Osteoblast (primary cell): ENCODE measurements around the gene FRMD3. TPM values are rescaled to one million over a fixed set of nuclear protein-coding genes. Genes with fewer than 3 reads are reported as not detected.

ENCODE experiments used
- DNase-seq: peaks from one replicate; pipeline ENCODE4 v3.0.0; 2011; ENCODE audit warnings: low spot score, mixed read lengths; ENCODE audit not compliant: insufficient read length; ENCODE audit errors: missing footprints
- H2AFZ ChIP-seq: 2 replicates; pipeline ENCODE4 v1.6.0; 2011; ENCODE audit warnings: mild to moderate bottlenecking, low read length
- H3K27ac ChIP-seq: 2 replicates; pipeline ENCODE4 v1.5.1; 2011; ENCODE audit warnings: mild to moderate bottlenecking, low read depth, low read length, moderate library complexity
- H3K27me3 ChIP-seq: 2 replicates; pipeline ENCODE4 v1.6.0; 2012; ENCODE audit warnings: mild to moderate bottlenecking, control low read depth, inconsistent platforms, low read length, moderate library complexity; ENCODE audit not compliant: insufficient read depth
- H3K36me3 ChIP-seq: 2 replicates; pipeline ENCODE4 v1.5.1; 2011; ENCODE audit warnings: mild to moderate bottlenecking, low read length, control low read depth, moderate library complexity; ENCODE audit not compliant: insufficient read depth
- H3K4me1 ChIP-seq: 2 replicates; pipeline ENCODE4 v1.5.1; 2011; ENCODE audit warnings: mild to moderate bottlenecking, low read length, control low read depth, moderate library complexity; ENCODE audit not compliant: insufficient read depth
- H3K4me2 ChIP-seq: 2 replicates; pipeline ENCODE4 v1.6.0; 2011; ENCODE audit warnings: mild to moderate bottlenecking, low read length; ENCODE audit not compliant: insufficient read depth
- H3K4me3 ChIP-seq: fragments of 200-600 bp; sonication (generic); 3 replicates; pipeline ENCODE4 v1.5.1; 2012; ENCODE audit warnings: mild to moderate bottlenecking, low read length, inconsistent platforms; ENCODE audit not compliant: insufficient read depth
- H3K79me2 ChIP-seq: 2 replicates; pipeline ENCODE4 v1.6.0; 2012; ENCODE audit warnings: mild to moderate bottlenecking, low read length, control low read depth, inconsistent platforms; ENCODE audit not compliant: insufficient read depth
- H3K9me3 ChIP-seq: 2 replicates; pipeline ENCODE4 v1.5.1; 2011; ENCODE audit warnings: low read depth, low read length, control low read depth
- H4K20me1 ChIP-seq: 2 replicates; pipeline ENCODE4 v1.6.0; 2012; ENCODE audit warnings: mild to moderate bottlenecking, low read length, control low read depth; ENCODE audit not compliant: insufficient read depth
- CTCF ChIP-seq: IDR thresholded peaks from 2 replicates; pipeline ENCODE4 v1.5.1; 2011; ENCODE audit warnings: mild to moderate bottlenecking, low read depth, low read length, moderate library complexity; ENCODE audit errors: extremely low read depth
- total RNA-seq: library from RNA; depleted of rRNA; stranded (reverse); fragments of >200 nt; gene quantifications from 2 replicates; pipeline ENCODE4 v1.2.3, GENCODE V29; 2012

Gene FRMD3
- total RNA-seq, 1 donor = 0.36 TPM

GRCh38 chr9:83472764-83473163 lies 65.4 kb downstream of the FRMD3 start:
- Histone ChIP-seq H2AFZ (no peak overlapping the region), H3K9me3 (no peaks in the 10 kb centered on the region), H3K4me3 (no peak overlapping the region), H3K4me2 (peak overlapping the region; percentile 61), H3K4me1 (peaks cover 4% of the 10 kb centered on the region), H4K20me1 (no peaks in the 10 kb centered on the region), H3K36me3 (no peaks in the 10 kb centered on the region), H3K27ac (no peak overlapping the region), H3K27me3 (no peaks in the 10 kb centered on the region), H3K79me2 (no peaks in the 10 kb centered on the region)
- no peak for TF ChIP-seq CTCF
- no peak for DNase-seq

- H3K9me3 ChIP-seq = no peaks in the 10 kb centered on the region
- H4K20me1 ChIP-seq = no peaks in the 10 kb centered on the region
- TF ChIP-seq CTCF = no peak
- H3K36me3 ChIP-seq = no peaks in the 10 kb centered on the region
- peaks cover 4% of the 10 kb centered on the region for H3K4me1 ChIP-seq
- no peak overlapping the region for H3K4me2 ChIP-seq
- no peak overlapping the region for H2AFZ ChIP-seq
- no peaks in the 10 kb centered on the region for H3K79me2 ChIP-seq
- H3K4me3 ChIP-seq = no peak overlapping the region
- no peak overlapping the region for H3K27ac ChIP-seq
- no peak for DNase-seq
- H3K27me3 ChIP-seq = no peaks in the 10 kb centered on the region
Observed at GRCh38 chr9:83472221-83472665, 66.0 kb downstream of the FRMD3 start.

- TF ChIP-seq CTCF = no peak
- Histone ChIP-seq H3K27ac (no peak overlapping the region), H3K79me2 (no peaks in the 10 kb centered on the region)
Observed at GRCh38 chr9:83471241-83471640, 67.0 kb downstream of the FRMD3 start.

GRCh38 chr9:83469722-83470121 lies 68.5 kb downstream of the FRMD3 start:
- Histone ChIP-seq H3K79me2 (no peaks in the 10 kb centered on the region), H3K9me3 (no peaks in the 10 kb centered on the region), H3K4me1 (peaks cover 4% of the 10 kb centered on the region), H3K36me3 (no peaks in the 10 kb centered on the region), H2AFZ (no peak overlapping the region), H3K27me3 (no peaks in the 10 kb centered on the region), H3K4me2 (no peak overlapping the region), H4K20me1 (no peaks in the 10 kb centered on the region), H3K27ac (no peak overlapping the region), H3K4me3 (no peak overlapping the region)
- DNase-seq = no peak
- TF ChIP-seq CTCF = no peak

More at GRCh38 chr9:83471241-83471640, 67.0 kb downstream of the FRMD3 start:
- H3K27me3 ChIP-seq = no peaks in the 10 kb centered on the region
- H3K9me3 ChIP-seq = no peaks in the 10 kb centered on the region
- no peak overlapping the region for H2AFZ ChIP-seq
- no peaks in the 10 kb centered on the region for H4K20me1 ChIP-seq
- no peak overlapping the region for H3K4me2 ChIP-seq
- no peak for DNase-seq
- H3K4me1 ChIP-seq = peaks cover 4% of the 10 kb centered on the region
- no peaks in the 10 kb centered on the region for H3K36me3 ChIP-seq
- no peak overlapping the region for H3K4me3 ChIP-seq
